Spleen (tissue), 7 donors: ENCODE measurements around the gene FBXW5.

Source experiments
- POLR2A ChIP-seq, 3 donors: fragments of 450-650 bp; IDR thresholded peaks; one replicate each; pipeline ENCODE4 v1.5.1; 2017; ENCODE audit warnings: antibody characterized with exemption in 3 of 3, mild to moderate bottlenecking in 1 of 3
- POLR2AphosphoS5 ChIP-seq, 3 donors: sonication (generic); formaldehyde crosslinking; IDR thresholded peaks; one replicate each; pipeline ENCODE4 v1.5.1; 2017; ENCODE audit warnings: antibody characterized with exemption in 3 of 3
- TF ChIP-seq, protein P1 (sequence below), 11 experiments: fragments of 200-600 bp in 7 of 11; fragments of 450-650 bp in 4 of 11; sonication (generic) in 4 of 11; IDR thresholded peaks in 8 of 11; conservative IDR thresholded peaks in 3 of 11; 1 replicate in 7 of 11; 2 replicates in 4 of 11; pipeline versions ENCODE4 v1.4.0 to v1.8.0; 2016 to 2021; ENCODE audit warnings: antibody characterized with exemption in 11 of 11, inconsistent platforms in 4 of 11, mild to moderate bottlenecking in 1 of 11
- donor health status: DM: no; HTN: no; CAD: no; lungs with moderate emphysema.
- donor health status: DM: no; HTN: no; CAD: no.
- donor health status: DM: no; HTN: no; CAD: no.

DNA sequence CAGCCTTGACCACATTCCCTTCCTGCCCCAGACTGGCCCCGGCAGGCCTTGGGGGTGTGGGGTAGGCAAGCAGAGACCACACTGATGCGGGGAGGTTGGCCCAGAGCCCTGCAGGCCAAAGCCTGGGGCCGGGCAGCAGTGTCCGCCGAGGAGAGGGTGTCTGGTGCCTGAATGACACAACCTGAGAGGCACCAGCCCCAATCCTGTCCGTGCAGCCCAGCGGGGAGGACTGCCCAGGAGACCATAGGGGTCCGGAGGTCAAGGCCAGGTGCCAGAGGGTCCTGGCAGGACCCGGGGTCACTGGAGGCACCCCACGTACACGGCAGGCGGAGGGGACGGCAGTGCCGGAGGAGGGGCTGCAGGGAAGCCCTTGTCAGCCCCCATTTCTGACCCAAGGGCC, 27.2 kb upstream of the FBXW5 start:
- TF ChIP-seq, protein P1, sequence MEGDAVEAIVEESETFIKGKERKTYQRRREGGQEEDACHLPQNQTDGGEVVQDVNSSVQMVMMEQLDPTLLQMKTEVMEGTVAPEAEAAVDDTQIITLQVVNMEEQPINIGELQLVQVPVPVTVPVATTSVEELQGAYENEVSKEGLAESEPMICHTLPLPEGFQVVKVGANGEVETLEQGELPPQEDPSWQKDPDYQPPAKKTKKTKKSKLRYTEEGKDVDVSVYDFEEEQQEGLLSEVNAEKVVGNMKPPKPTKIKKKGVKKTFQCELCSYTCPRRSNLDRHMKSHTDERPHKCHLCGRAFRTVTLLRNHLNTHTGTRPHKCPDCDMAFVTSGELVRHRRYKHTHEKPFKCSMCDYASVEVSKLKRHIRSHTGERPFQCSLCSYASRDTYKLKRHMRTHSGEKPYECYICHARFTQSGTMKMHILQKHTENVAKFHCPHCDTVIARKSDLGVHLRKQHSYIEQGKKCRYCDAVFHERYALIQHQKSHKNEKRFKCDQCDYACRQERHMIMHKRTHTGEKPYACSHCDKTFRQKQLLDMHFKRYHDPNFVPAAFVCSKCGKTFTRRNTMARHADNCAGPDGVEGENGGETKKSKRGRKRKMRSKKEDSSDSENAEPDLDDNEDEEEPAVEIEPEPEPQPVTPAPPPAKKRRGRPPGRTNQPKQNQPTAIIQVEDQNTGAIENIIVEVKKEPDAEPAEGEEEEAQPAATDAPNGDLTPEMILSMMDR (IDR thresholded peaks at IDR 0.05 in 8 of 11, conservative IDR thresholded peaks at IDR 0.05 in 3 of 11) = no peak
- TF ChIP-seq POLR2A (IDR thresholded peaks at IDR 0.05) = no peak
- peak in 1 of 3 donors; percentile 23 for TF ChIP-seq POLR2AphosphoS5 (IDR thresholded peaks at IDR 0.05)
